HL-60 (cell line): ENCODE measurements around the gene HDAC8.

Experiments
- TF ChIP-seq, protein P1 (sequence below): IDR thresholded peaks from one replicate; pipeline ENCODE4 v1.5.1; 2011; ENCODE audit warnings: low read length, control low read depth, inconsistent platforms; ENCODE audit not compliant: insufficient read depth
- TF ChIP-seq, protein P2 (sequence below): IDR thresholded peaks from 2 replicates; pipeline ENCODE4 v1.6.1; 2012; ENCODE audit warnings: low read depth; ENCODE audit not compliant: insufficient replicate concordance

DNA sequence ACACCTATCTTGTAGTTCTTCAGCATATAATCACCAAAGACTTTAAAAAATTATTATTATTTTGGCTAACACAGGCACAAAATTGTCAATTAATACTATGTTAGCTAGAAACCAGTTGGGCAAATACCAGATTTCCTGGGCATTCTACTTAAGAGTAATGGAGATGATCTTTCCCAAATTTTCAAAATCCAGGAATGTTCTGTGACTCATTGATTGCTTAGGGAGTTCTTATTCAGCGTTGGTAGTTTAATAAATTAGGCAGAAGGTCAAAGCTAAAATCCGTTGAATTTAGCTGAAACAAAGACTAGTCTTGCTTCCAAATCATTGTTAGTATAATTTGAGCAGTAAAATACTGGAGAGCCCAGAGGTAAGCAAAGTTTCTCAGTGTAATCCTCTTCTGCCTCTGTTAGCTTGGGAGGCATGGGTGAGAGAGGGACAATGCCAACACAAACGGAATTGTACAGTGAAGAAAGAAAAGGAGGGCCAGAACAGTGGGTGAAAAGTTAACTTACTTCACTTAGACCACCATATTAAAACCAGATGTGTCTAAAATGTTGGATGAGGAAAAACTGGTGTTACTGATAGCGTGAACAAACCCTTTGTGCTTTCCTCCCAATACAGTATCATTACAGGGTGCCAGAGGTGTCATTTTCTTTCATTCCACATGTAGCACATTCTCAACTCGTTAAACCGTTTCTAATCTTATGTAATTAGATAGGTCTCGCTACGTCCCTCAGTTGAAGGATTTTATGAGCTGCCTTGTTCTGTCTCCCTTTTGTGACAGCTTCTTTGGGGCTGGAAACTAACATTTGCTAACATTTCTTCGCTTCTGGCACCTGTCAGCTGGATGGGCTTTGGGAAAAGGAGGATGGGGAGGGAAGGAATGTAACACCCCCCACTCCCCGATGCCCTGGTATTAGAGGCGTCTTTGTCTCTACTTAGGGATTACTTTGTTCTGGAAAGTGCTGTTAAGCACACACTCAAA, 179.5 kb downstream of the HDAC8 start:
- TF ChIP-seq, protein P1, sequence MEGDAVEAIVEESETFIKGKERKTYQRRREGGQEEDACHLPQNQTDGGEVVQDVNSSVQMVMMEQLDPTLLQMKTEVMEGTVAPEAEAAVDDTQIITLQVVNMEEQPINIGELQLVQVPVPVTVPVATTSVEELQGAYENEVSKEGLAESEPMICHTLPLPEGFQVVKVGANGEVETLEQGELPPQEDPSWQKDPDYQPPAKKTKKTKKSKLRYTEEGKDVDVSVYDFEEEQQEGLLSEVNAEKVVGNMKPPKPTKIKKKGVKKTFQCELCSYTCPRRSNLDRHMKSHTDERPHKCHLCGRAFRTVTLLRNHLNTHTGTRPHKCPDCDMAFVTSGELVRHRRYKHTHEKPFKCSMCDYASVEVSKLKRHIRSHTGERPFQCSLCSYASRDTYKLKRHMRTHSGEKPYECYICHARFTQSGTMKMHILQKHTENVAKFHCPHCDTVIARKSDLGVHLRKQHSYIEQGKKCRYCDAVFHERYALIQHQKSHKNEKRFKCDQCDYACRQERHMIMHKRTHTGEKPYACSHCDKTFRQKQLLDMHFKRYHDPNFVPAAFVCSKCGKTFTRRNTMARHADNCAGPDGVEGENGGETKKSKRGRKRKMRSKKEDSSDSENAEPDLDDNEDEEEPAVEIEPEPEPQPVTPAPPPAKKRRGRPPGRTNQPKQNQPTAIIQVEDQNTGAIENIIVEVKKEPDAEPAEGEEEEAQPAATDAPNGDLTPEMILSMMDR, result no peak
- TF ChIP-seq, protein P2, sequence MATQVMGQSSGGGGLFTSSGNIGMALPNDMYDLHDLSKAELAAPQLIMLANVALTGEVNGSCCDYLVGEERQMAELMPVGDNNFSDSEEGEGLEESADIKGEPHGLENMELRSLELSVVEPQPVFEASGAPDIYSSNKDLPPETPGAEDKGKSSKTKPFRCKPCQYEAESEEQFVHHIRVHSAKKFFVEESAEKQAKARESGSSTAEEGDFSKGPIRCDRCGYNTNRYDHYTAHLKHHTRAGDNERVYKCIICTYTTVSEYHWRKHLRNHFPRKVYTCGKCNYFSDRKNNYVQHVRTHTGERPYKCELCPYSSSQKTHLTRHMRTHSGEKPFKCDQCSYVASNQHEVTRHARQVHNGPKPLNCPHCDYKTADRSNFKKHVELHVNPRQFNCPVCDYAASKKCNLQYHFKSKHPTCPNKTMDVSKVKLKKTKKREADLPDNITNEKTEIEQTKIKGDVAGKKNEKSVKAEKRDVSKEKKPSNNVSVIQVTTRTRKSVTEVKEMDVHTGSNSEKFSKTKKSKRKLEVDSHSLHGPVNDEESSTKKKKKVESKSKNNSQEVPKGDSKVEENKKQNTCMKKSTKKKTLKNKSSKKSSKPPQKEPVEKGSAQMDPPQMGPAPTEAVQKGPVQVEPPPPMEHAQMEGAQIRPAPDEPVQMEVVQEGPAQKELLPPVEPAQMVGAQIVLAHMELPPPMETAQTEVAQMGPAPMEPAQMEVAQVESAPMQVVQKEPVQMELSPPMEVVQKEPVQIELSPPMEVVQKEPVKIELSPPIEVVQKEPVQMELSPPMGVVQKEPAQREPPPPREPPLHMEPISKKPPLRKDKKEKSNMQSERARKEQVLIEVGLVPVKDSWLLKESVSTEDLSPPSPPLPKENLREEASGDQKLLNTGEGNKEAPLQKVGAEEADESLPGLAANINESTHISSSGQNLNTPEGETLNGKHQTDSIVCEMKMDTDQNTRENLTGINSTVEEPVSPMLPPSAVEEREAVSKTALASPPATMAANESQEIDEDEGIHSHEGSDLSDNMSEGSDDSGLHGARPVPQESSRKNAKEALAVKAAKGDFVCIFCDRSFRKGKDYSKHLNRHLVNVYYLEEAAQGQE, result no peak
